ENCODE results near the gene TNFRSF25. TPM values are rescaled to one million over a fixed set of nuclear protein-coding genes. Genes with fewer than 3 reads are reported as not detected.

Gene TNFRSF25
- total and polyA plus RNA-seq, 2 of the 8 experiments (the other 6 are each of a cell fraction or from before 2014, with no cell fraction given): 10.7 to 19.5 TPM

DNA sequence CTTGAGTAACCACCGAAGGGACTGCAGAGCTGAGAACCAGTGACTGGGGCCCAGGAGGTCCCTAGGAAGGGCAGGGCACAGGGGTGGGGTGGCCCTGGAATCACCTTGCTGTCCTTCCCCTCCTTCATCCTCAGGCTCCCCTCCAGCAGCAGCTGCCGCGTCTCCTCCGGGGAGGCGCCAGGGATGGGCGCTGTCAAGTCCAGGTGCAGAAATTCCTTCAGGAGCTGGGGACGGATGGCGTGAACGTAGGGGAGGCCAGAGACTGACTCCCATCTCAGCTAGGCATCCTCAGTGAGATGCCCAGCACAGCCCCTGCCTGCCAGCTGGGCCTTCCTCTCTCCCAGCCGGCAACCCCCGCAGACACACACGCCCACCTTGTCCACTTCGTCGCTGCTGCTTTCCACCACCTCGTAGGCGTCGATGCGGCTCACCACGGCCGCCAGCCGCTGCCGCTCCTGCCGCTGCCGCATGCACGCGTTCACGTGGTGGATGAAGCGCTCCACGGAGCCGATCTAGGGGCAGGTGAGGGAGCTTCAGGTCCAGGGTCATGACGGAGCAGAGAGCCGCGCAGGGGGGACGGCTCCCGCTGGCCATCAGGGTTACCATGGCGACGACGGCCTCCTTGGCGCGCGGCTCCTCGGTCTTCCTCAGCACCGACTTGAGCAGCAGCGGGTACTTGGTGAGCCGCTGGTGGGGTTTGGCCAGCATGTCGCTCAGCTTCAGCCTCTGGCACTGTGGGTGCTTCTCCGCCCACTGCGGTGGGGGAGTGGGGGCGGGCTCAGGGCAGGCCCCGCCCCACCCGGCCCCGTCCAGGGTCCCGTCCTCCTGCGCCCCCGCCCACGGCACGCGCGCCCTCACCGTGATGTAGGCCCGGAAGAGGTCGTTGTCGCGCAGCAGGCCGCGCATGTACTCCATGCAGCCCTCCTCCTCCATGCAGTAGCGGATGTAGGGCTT is 4.4 kb upstream of the TNFRSF25 start:
- Histone ChIP-seq H3K79me2 (ENCODE audit: control insufficient read depth in 1 of 2, insufficient read depth in 2 of 2, low read length in 2 of 2) (no peaks in the 10 kb centered on the region), H3K79me1 (ENCODE audit: low read depth, low read length) (no peaks in the 10 kb centered on the region), H3K27me3 (replicated peaks in 1 of 4; ENCODE audit: control insufficient read depth in 3 of 4, extremely low read depth in 1 of 4, insufficient read depth in 3 of 4, low read length in 3 of 4) (peaks cover 0 to 7% (median 3%) of the 10 kb centered on the region in 4 experiments; a peak in 2 of 7 replicates), H2BK20ac (ENCODE audit: low read length) (no peak overlapping the region), H2BK15ac (ENCODE audit: low read length) (no peak overlapping the region), H3K36me3 (ENCODE audit: control insufficient read depth in 2 of 4, insufficient read depth in 4 of 4, low read length in 3 of 4) (peaks cover 5 to 24% (median 11%) of the 10 kb centered on the region in 4 experiments; a peak in 5 of 8 replicates), H2BK5ac (ENCODE audit: low read depth, low read length) (no peak overlapping the region), H3K9me3 (ENCODE audit: insufficient read depth in 2 of 2, low read depth in 1 of 2, low read length in 1 of 2) (no peaks in the 10 kb centered on the region), H2BK12ac (ENCODE audit: low read depth, low read length) (no peak overlapping the region), H3K27ac (ENCODE audit: low read depth, low read length) (no peak overlapping the region), H2AK5ac (ENCODE audit: low read depth, low read length) (no peak overlapping the region), H3K9ac (replicated peaks in 1 of 4; ENCODE audit: extremely low read depth in 1 of 4, low read depth in 3 of 4, low read length in 3 of 4) (no peak overlapping the region), H3K23me2 (ENCODE audit: low read depth, low read length) (no peaks in the 10 kb centered on the region; the same call in 1 of the 2 replicates), H3K4me1 (replicated peaks in 1 of 4; ENCODE audit: control insufficient read depth in 3 of 4, insufficient read depth in 4 of 4, low read length in 3 of 4) (peaks cover 0 to 22% (median 15%) of the 10 kb centered on the region in 4 experiments; a peak in 6 of 7 replicates), H3K18ac (ENCODE audit: extremely low read depth, low read length) (peak overlapping the region; percentile 60; the same call in 1 of the 2 replicates), H4K5ac (ENCODE audit: insufficient read length, low read depth, low read length) (no peak overlapping the region), H3K4me2 (ENCODE audit: insufficient read depth in 1 of 2, low read depth in 2 of 2, low read length in 2 of 2) (peak overlapping the region; percentile 42 to 55), H3K4me3 (ENCODE audit: extremely low read depth in 1 of 4, insufficient read depth in 2 of 4, low read depth in 3 of 4, low read length in 4 of 4) (peak overlapping the region; percentile 4 to 48 (median 17); a peak in 3 of 8 replicates), H3K14ac (ENCODE audit: insufficient read length) (no peak overlapping the region), H2BK120ac (replicated peaks; ENCODE audit: low read depth, low read length) (no peak overlapping the region), H4K20me1 (replicated peaks in 1 of 2; ENCODE audit: control insufficient read depth in 1 of 2, insufficient read depth in 2 of 2, low read length in 2 of 2) (peaks cover 5 to 12% of the 10 kb centered on the region in 2 experiments), H2AFZ (ENCODE audit: low read length) (no peak overlapping the region), H4K91ac (replicated peaks; ENCODE audit: insufficient read length, low read length) (no peak overlapping the region), H4K8ac (ENCODE audit: extremely low read depth, insufficient read depth, low read length) (no peak overlapping the region), H3K23ac (ENCODE audit: insufficient read length) (no peak overlapping the region), H3K56ac (replicated peaks; ENCODE audit: insufficient read length, low read depth, low read length) (no peak overlapping the region), H3K4ac (replicated peaks; ENCODE audit: insufficient read length, low read depth, low read length) (no peak overlapping the region)
- no peak for FAIRE-seq
- no peak for TF ChIP-seq ZNF274 (IDR thresholded peaks at IDR 0.05; ENCODE audit: borderline replicate concordance, extremely low read depth, low read length)
- TF ChIP-seq, protein P1, sequence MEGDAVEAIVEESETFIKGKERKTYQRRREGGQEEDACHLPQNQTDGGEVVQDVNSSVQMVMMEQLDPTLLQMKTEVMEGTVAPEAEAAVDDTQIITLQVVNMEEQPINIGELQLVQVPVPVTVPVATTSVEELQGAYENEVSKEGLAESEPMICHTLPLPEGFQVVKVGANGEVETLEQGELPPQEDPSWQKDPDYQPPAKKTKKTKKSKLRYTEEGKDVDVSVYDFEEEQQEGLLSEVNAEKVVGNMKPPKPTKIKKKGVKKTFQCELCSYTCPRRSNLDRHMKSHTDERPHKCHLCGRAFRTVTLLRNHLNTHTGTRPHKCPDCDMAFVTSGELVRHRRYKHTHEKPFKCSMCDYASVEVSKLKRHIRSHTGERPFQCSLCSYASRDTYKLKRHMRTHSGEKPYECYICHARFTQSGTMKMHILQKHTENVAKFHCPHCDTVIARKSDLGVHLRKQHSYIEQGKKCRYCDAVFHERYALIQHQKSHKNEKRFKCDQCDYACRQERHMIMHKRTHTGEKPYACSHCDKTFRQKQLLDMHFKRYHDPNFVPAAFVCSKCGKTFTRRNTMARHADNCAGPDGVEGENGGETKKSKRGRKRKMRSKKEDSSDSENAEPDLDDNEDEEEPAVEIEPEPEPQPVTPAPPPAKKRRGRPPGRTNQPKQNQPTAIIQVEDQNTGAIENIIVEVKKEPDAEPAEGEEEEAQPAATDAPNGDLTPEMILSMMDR (IDR thresholded peaks at IDR 0.05; ENCODE audit: control extremely low read depth in 1 of 3, insufficient read depth in 1 of 3, low read depth in 1 of 3, low read length in 3 of 3): no peak
- CTCF ChIA-PET (ENCODE audit: partially characterized antibody): interaction anchor here (0.8 to 6.1 kb wide), 11 partner anchors 8 to 126 kb away, joined by 3 to 79 read pairs (median 5); partner anchors contain the start of gene PLEKHG5
- 89% methylated on average over 52 of the region's 67 CpGs; no CpG with 5 or more reads in 1 of the 2 experiments for WGBS, 2 experiments (ENCODE audit: extremely low coverage in 1 of 2, insufficient coverage in 1 of 2, insufficient read length in 1 of 2, insufficient replicate concordance in 2 of 2, low coverage in 1 of 2, low lambda C conversion rate in 2 of 2, missing lambda C conversion rate in 1 of 2)
- peak in 1 of 2 experiments; percentile 55 for DNase-seq (ENCODE audit: low read depth in 1 of 2, low spot score in 2 of 2)
- POLR2A ChIA-PET (ENCODE audit: partially characterized antibody): interaction anchor here (0.8 to 13.7 kb wide), 3 partner anchors 11 to 142 kb away, joined by 3 to 123 read pairs (median 10); no protein-coding TSS in a partner anchor

Data from H1 (cell line).